HG03039 (cell line): ENCODE measurements around the gene CELF4.

ENCODE experiments used
- ATAC-seq: cut with Tn5 transposase; IDR thresholded peaks from one replicate; pipeline ENCODE4 v1.9.1; 2021; ENCODE audit warnings: mild to moderate bottlenecking, moderate library complexity; ENCODE audit not compliant: unreplicated experiment

CELF4 gene

GRCh38 chr18:37574113-37574512, 8.5 kb upstream of the CELF4 start:
- ATAC-seq: no peak

DNA sequence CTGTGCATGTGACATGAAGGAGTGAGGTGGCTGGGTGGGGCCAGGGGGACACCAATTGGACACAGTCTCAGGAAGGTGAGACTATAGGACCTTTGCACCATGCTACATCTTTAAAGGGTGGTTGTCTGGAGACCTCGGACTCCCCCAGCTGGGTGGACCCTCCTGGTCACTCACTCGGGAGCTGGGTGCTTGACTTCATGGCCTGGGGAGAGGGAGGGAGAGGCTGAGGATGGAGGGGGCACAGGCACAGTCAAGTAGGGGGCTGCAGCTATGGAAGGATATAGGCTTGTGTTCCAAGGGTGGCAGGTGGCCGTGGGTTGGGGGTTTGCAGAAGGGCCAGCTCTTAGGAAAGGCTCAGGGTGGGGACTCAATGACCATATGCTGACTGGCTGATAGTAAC, 7.1 kb upstream of the CELF4 start:
- ATAC-seq: no peak

DNA sequence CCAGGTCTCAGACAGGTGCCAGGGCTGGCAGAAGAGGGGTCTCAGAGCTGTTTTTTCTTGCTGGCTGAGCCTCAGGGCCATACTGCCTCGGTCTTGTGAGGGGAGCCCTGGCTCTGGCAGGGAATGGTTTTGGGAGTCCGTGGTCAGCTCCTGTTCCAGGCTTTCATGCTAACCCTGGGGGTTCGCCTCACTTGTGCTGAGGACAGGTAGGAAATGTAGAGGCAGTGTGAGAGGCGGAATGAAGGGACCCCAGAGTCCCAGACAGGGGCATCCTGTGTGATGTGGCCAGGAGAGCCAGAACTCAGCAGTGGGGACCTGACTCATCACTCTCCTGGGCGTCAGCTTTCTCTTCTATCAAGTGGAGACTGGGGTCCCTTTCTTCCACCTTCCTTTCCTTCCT, 5.7 kb upstream of the CELF4 start:
- no peak for ATAC-seq

- no peak for ATAC-seq
Measured at GRCh38 chr18:37570336-37570930, 4.8 kb upstream of the CELF4 start.

DNA sequence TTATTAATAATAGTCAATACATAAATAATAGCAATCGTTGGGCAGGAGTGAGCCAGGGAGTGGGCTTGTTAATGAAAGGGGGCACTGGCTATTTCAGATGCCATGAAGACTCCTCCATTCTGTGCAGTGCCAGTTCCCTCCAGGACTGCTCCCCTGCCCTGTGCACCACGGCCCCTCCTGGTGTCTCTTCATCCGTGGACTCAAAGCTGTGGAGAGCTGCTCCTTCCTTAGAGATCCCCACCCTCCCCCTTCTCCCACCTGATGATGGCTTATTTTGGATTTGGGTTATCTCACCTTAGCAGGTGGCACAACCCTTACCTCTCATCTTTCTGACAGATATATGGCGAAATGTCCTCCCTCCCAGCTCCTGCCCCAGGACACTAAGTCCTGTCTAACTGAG, 3.1 kb upstream of the CELF4 start:
- no peak for ATAC-seq

GRCh38 chr18:37567994-37568359, 2.4 kb upstream of the CELF4 start:
- ATAC-seq: no peak

DNA sequence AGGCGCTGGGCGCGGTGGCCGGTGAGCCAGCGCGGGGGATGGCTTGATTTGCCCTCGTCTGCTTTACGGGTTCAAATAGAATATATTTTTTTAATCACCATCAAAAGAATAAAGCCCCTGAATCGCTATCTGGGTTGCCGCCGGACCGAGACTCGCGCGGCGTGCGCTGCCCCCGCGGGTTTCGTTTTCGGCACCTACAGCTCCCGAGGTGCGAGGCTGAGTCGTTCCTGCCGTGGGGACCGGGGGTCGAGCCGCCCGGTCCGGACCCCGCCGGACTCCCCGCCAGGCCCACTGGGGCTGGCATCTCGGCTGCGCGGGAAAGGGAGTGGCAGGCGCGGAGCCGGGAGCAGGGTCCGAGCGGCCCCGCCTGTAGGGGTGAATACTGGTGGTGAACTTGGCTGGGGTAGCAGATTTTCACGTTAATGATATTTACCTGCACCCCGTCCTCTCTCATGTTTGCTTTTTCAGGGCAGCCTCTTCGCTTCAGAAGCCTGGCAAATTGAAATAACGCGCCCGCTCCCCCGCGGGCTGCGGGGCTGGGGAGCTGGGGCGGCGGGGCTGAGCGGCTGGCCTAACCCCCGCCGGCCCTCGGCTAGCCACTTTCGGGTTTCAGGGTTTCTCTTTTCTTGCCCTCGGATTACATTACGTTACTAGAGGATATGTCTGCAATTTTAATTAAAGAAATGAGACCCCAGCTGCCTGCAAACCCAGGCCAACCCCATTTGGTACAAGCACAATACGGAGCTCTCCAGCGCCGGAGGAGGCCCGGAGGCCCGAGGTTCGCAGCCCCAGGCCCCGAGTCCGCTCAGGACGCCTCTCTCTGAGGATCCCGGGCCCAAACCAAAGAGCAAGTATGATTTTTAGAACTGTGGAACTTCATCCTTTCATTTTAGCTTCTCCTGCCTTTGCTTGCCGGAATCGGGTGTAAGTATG, 1.7 kb upstream of the CELF4 start:
- no peak for ATAC-seq

GRCh38 chr18:37566479-37567060, 972 bp upstream of the CELF4 start:
- ATAC-seq: no peak

DNA sequence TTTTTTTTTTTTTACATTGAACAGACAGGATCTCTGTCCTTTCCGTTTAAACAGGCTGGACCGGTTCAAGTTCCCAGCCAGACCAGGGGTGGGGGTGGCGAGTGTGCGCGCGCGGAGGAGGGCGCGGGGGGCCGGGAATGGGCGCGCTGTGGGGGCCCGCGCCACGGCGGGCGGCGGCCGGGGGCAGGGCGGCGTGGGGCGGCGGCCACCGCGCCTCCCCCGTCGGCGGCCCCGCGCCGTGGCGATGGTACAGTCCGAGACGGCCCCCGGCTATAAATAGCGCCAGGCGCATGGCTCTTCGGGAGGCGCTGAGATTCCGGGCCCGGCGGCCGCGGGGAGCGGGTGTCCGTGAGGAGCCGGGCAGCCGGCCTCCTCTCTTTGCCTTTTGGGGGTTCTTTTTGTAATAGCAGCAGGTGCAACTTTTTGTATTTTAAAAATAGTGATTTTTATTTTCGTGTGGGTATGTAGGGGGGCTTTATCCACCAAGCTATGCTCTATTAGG, 430 bp upstream of the CELF4 start:
- ATAC-seq: no peak

DNA sequence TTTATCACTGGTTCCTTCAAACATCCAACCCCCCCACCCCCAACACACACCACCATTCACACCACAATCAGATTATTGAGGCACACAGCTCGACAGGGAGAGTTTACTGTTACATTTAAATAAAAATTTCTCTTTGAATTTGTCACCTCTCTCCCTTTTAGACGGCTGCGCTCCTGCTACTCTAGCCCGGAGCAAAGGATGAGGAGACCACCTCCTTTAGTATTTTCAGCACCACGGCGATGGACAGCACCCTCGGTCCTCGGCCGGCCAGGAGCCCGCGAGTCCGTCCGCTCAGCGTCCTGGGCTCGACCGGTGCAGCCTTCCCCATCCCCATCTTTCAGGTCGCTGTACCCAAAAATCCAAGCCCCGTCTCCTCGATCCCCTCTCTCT, 892 bp downstream of the CELF4 start:
- ATAC-seq: no peak

DNA sequence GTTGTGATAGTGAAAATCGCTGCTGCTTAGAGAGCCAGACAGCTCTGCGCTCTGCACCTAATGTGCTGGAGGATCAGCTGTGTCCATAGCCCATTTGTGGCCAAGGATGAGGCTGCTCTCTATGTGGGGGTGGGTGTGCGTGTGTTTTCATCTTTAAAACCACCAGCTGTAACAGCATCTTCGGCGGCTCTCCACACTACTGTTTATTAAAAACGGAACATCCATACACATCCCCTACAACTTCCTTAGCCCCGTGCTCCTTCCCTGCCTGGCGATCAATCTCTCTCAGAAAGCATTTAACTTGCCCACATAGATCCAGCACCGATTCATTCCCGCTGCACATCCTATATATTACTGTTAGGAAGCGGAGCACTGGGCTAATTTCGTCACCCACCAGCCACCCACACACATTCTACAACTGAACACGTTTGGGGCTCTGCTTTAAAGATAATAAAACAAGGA, 1.6 kb downstream of the CELF4 start:
- ATAC-seq: no peak

- ATAC-seq: no peak
Measured at GRCh38 chr18:37561986-37562385, 3.6 kb downstream of the CELF4 start.

- no peak for ATAC-seq
Measured at GRCh38 chr18:37560003-37560402, 5.6 kb downstream of the CELF4 start.

DNA sequence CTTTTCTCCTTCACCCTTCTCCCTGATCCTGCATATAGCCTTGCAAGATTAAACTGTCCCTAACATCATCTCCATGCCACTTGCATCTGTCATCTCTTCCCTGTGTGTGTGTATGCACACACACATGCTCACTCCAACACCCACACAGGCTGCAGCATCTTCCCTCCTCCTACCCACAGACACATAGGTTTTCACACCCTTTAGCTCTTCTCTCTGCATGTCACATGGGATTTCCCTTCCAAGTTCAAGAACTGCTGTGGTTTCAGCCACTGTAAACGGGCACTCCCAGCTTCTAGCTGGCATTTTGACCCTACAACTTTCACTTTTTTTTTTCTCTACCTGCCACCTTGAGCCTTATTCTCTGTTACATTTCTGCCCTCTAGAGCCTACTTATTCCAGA, 6.4 kb downstream of the CELF4 start:
- ATAC-seq: no peak

DNA sequence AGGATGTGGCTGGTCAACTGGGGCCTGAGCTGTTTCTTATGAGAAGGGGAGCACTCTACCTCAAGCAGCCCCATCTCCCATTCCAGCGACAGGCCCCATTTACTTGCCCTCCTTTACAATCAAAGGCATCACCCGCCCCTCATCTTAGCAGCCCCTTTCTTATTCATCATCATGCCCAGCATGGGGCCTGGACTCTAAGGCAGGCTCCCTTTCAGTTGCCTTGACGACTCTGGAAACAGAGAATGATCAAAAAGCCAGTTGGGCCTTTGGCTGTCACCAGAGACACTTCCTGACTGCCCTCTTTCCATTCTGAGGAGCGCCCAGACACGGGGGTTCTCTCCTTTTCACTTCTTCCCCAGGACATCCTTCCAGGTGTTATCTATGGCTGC, 11.2 kb downstream of the CELF4 start:
- no peak for ATAC-seq

GRCh38 chr18:37553633-37554398, 11.8 kb downstream of the CELF4 start:
- no peak for ATAC-seq

DNA sequence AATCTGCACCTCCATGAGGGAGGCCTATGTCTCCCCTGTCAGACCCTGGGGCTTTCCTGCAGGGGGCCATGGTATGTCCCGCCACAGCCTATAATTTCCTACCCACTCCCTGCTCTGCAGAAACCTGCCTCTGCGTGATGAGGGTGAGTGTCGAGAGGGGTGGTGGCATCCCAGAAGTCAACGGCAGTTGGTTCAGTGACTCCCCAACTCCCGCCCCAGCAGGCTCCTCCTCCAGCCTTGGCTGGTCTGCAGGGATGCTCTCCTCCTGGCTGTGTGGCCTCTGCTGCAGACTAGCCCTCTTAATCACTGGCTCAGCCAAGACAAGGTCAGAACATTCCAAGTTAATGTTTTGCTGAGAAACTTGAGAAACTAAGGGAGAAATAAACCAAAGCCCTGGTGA, 13.3 kb downstream of the CELF4 start:
- ATAC-seq: no peak

DNA sequence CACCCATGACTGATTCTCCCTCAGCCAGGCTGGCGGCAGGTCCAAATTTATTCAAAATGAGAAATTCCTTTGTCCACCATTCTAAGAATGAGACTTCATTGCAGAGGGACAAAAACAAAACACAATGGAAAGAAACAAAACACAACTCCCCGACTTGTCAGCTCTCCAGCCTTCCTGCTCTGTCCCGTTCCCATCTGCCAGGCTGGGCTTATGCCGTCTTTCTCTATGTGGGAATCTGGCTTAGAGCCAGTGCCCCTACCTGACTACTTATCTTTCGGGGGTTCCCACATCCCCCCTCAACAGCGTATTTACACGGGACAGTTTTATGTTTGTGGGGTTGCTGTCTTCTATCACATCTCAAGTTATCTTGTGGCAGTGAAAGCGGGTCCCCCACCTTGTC, 13.8 kb downstream of the CELF4 start:
- ATAC-seq: no peak

GRCh38 chr18:37551249-37551648, 14.3 kb downstream of the CELF4 start:
- no peak for ATAC-seq

GRCh38 chr18:37550118-37550875, 15.3 kb downstream of the CELF4 start:
- no peak for ATAC-seq
